Right atrium auricular region (tissue), 2 donors: Measurements from ENCODE around the gene ATXN2L. TPM values are rescaled to one million over a fixed set of nuclear protein-coding genes. Genes with fewer than 3 reads are reported as not detected.

Experiments
- DNase-seq: peaks from one replicate; pipeline ENCODE4 v3.0.0-alpha.2; 2019; ENCODE audit warnings: low spot score
- H3K27ac ChIP-seq, 2 donors: fragments of 200-600 bp; sonication (generic); 1 replicate in 1 of 2; 2 replicates in 1 of 2; pipeline ENCODE4 v1.5.1; 2016 to 2019
- H3K27me3 ChIP-seq, 2 donors: fragments of 200-600 bp; sonication (generic); one replicate each; pipeline versions ENCODE4 v1.5.1 to v1.6.0; 2017 to 2019
- H3K36me3 ChIP-seq: fragments of 200-600 bp; sonication (generic); one replicate; pipeline ENCODE4 v1.5.1; 2016
- H3K4me1 ChIP-seq, 2 donors: fragments of 200-600 bp; sonication (generic); one replicate each; pipeline versions ENCODE4 v1.5.1 to v1.6.0; 2017 to 2019
- H3K4me3 ChIP-seq, 2 donors: fragments of 200-600 bp; sonication (generic); 1 replicate in 1 of 2; 2 replicates in 1 of 2; pipeline ENCODE4 v1.5.1; 2017 to 2019; ENCODE audit warnings: mild to moderate bottlenecking in 1 of 2, moderate library complexity in 1 of 2
- H3K9me3 ChIP-seq, 2 donors: fragments of 200-600 bp; sonication (generic); one replicate each; pipeline ENCODE4 v1.5.1; 2019
- CTCF ChIP-seq, 2 donors: fragments of 200-600 bp; sonication (generic); IDR thresholded peaks; one replicate each; pipeline ENCODE4 v1.5.1; 2019; ENCODE audit warnings: antibody characterized with exemption in 2 of 2
- total RNA-seq, 2 donors: library from RNA; depleted of rRNA; stranded (reverse); fragments of >200 nt; gene quantifications; one replicate each; pipeline ENCODE4 v1.1.0, GENCODE V29; 2016

ATXN2L gene
- total RNA-seq, 2 donors from 2014 or later: 26.0 to 55.1 TPM

GRCh38 chr16:28829747-28830146 lies 6.9 kb downstream of the ATXN2L start:
- H3K27me3 ChIP-seq: no peaks in the 10 kb centered on the region
- H3K9me3 ChIP-seq: no peaks in the 10 kb centered on the region
- no peak overlapping the region for H3K27ac ChIP-seq
- no peak for DNase-seq
- H3K4me1 ChIP-seq: peaks cover 0 to 15% of the 10 kb centered on the region in 2 donors
- H3K4me3 ChIP-seq: no peak overlapping the region
- peaks cover 95% of the 10 kb centered on the region for H3K36me3 ChIP-seq
- TF ChIP-seq CTCF (IDR thresholded peaks at IDR 0.05): no peak

GRCh38 chr16:28830531-28830930 lies 7.7 kb downstream of the ATXN2L start:
- Histone ChIP-seq H3K27me3 (no peaks in the 10 kb centered on the region), H3K9me3 (no peaks in the 10 kb centered on the region), H3K4me1 (peaks cover 0 to 8% of the 10 kb centered on the region in 2 donors), H3K4me3 (no peak overlapping the region), H3K27ac (no peak overlapping the region), H3K36me3 (peaks cover 100% of the 10 kb centered on the region)
- DNase-seq: no peak
- no peak for TF ChIP-seq CTCF (IDR thresholded peaks at IDR 0.05)

GRCh38 chr16:28834349-28834748 lies 11.6 kb downstream of the ATXN2L start:
- DNase-seq: no peak
- H3K4me1 ChIP-seq: no peaks in the 10 kb centered on the region
- H3K4me3 ChIP-seq: no peak overlapping the region
- TF ChIP-seq CTCF (IDR thresholded peaks at IDR 0.05): no peak
- no peak overlapping the region for H3K27ac ChIP-seq
- no peaks in the 10 kb centered on the region for H3K27me3 ChIP-seq
- peaks cover 78% of the 10 kb centered on the region for H3K36me3 ChIP-seq
- no peaks in the 10 kb centered on the region for H3K9me3 ChIP-seq

GRCh38 chr16:28834873-28835863 lies 12.4 kb downstream of the ATXN2L start:
- no peak for DNase-seq
- no peak for TF ChIP-seq CTCF (IDR thresholded peaks at IDR 0.05)
- H3K27ac ChIP-seq: no peak overlapping the region
- no peaks in the 10 kb centered on the region for H3K9me3 ChIP-seq
- H3K4me1 ChIP-seq: no peaks in the 10 kb centered on the region
- H3K36me3 ChIP-seq: peaks cover 69% of the 10 kb centered on the region
- no peak overlapping the region for H3K4me3 ChIP-seq
- no peaks in the 10 kb centered on the region for H3K27me3 ChIP-seq

- Histone ChIP-seq H3K9me3 (no peaks in the 10 kb centered on the region), H3K27me3 (no peaks in the 10 kb centered on the region), H3K4me1 (no peaks in the 10 kb centered on the region), H3K27ac (no peak overlapping the region), H3K36me3 (peaks cover 61% of the 10 kb centered on the region), H3K4me3 (no peak overlapping the region)
- no peak for DNase-seq
- no peak for TF ChIP-seq CTCF (IDR thresholded peaks at IDR 0.05)
Measured at GRCh38 chr16:28835864-28836760, 13.3 kb downstream of the ATXN2L start.
